IPS-NIHi7 (cell line): ENCODE results near the gene SYNGR4.
"Not testable (repeated sequence)": the region's sequence is repeated elsewhere in the genome, so short reads cannot be mapped to it uniquely, and the experiment has no call there.

Experiments
- DNase-seq: peaks from one replicate; pipeline ENCODE4 v3.0.0; 2012; ENCODE audit warnings: mixed read lengths; ENCODE audit errors: extremely low spot score

The SYNGR4 gene, protein sequence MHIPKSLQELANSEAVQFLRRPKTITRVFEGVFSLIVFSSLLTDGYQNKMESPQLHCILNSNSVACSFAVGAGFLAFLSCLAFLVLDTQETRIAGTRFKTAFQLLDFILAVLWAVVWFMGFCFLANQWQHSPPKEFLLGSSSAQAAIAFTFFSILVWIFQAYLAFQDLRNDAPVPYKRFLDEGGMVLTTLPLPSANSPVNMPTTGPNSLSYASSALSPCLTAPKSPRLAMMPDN

DNA sequence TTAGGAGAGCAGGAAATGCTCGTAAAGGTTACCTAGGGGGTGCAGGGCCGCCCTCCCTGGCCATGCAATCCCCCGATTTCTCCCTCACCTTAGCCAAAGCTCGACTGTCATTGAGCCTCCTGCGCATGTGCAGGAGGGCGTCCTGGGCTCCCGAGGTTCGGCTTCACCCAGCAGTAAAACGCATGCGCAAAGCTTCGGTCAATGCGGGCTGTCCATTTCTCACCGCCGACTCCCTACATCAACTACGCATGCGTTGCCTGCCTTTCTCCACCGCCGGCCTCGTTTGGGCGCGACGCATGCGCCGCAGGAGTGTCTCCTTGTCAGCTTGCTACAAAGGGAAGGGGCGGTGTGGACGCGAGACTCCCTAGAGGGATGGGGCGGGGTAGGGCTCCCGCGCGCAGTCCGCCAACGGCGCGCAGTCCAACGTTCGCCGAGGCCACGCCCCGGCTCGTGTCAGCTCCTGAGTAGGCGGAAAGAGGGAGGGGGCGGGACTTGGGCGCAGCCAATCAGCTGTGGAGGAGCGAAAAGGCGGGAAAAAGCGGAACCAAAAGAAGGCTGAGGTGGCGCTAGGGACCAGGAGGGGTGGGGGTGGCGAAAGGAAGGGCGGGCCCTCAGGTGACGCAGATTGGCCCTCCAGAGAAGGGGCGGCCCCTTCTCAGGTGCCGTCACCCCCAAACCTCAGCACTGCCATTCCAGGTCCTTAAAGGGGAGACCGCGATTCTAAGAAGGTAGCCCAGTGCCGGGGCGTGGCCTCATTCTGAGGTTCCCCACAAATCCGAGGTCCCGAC lies at the start of gene SYNGR4, which contains the start of gene TMEM143:
TSS of gene SYNGR4 (plus strand) at position 558 of the 788 bp plus-strand sequence. CDS start 1,476 bp downstream, outside the sequence.
TSS of gene TMEM143 (minus strand) at position 131 of the 788 bp plus-strand sequence. CDS start at position 111, 20 bp downstream.
- peak; percentile 96 for DNase-seq

DNA sequence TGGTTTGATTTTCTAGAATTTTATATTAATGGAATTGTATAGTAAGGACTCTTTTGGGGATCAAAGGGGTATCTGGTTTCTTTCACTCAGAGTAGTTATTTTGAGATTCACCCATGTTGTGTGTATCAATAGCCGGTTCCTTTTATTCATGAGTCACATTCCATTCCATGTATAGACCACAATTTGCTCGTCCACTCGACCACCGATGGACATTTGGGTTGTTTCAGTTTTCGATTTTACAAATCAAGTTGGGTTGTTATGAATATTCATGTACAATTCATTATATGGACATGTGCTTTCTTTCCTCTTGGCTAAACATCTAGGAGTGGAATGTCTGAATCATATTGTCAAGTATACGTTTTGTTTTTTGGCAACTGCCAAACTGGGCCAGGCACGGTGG lies 48.5 kb upstream of the SYNGR4 start:
- no peak for DNase-seq

DNA sequence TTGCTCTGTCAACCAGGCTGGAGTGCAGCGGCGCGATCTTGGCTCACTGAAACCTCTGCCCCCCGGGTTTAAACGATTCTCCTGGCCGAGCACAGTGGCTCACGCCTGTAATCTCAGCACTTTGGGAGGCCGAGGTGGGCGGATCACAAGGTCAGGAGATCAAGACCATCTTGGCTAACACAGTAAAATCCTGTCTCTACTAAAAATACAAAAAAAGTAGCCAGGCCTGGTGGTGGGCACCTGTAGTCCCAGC lies 46.5 kb upstream of the SYNGR4 start:
- not testable (repeated sequence) for DNase-seq

DNA sequence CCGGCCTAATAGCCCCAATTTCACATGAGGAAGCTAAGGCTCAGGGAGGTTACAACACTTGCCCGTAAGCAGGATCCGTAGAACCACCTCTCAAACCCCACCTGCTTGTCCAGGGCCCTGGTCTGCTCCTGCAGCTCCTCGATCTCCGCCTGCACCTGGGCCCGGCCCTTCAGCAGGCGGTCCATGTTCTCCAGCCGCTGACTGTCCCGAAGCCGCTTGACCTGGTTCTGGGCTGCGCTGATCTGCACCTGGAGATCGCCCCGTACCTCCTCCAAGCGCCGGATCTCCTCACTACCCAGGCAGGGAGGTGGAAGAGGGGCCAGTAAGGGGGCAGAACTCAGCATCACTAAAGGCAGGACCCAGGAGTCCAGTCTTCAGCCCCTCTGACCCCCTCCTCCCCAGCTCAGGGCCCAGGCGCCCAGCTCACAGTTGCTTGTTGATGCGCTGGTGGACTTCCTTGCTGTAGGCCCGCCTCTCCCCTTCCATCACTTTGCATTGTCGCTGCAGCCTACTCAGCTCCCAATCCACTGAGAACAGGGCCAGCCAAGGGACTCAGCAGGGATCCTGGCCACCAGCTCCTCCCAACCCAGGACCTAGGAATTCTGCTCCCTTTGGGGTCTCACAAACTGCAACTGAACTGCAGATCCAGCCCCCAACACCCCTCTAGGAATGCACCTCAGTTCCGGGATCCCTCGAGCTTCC lies 45.7 kb upstream of the SYNGR4 start:
- no peak for DNase-seq

DNA sequence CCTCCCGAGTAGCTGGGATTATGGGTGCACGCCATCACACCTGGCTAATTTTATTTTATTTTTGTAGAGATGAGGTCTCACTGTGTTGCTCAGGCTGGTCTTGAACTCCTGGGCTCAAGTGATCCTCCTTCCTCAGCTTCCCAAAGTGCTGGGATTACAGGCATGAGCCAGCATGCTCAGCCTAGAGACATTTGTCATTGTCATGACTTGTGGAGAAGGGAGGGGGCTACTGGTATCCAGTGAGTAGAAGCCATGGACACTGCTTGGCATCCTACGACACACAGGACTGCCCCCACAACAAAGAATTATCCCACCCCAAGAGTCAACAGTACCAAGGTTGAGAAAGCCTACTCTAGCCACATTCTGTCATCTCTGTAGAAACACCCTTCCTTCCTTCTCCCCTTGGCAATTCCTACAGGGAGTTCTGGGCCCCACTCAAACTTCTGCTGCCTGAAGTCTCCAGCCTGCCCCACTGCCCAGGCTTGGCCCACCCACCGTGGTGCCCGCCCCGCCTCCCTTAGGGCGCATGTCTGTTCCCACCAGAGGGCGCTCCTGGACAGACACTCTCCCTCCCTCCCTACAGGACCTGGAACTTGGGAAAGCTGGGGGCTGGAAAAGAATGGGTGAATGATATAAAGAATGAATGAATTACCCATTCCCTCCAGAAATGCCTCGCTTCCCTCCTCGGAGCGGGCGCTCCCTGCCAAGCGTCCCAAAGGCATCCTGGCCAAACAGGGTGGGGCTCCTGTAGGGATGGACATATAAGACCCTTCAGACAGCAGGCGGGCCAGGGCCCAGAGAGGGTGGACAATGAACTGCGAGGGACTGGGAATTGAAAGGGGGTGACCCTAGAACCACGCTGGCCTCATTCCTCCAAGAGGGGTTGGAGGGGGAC lies 44.3 kb upstream of the SYNGR4 start:
- peak; percentile 75 for DNase-seq

DNA sequence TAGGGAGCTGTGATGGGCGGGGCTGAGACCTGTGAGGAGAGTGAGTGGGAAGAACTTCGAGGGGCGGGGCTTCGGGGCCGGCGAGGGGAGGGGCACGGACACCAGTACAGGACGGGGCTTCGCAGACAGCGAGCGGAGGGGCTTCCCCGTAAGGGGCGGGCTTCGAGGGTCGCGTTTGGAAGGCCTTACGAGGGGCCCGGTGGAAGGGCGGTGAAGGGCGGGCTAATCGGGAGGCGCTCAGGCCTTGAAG lies 42.9 kb upstream of the SYNGR4 start:
- DNase-seq, result peak; percentile 98

DNA sequence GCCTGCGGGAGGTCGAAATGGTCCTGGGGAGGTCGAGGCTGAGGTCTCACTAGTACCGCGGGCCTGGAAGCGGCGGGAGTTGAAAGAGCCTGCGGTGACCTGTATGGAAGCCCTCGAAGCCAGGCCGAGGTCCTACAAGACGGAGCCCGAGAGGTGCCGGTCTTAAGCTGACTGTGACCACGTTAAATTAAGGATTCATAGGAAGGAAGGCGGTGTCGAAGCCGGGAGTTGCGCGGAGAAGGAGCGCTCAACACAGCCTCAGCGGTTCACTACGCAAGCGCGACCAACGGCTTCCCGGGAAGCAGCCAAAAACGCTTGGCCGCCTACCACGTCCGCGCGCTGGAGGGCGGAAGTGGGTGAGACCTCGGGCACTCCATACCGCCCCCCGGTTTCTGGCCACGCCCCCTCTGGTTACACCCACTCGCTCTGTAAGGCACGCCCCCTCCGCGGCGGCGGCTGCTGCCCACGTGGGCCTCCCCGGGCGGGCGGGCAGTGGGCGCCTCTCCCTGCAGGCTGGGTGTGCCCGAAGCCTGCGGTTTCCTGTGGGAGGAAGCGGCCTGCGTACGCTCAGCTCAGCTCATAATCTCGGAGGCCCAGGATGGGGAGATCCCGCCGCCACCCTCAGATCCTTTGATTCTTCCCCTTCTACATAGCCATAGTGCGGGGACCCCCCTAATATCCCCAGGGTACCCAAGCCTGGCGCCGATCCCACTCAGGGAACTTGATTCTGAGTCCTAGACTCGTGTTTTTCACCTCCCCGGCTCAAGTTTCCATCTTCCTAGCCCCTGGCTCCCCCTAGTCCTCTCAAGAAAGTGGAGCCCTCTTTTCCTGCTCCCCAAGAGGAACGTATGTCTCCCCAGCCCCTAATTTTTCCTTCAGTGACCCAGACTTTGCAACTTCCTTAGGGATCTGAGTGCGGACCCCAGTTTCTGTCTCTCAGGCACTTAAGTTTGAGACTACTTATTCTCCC lies 42.3 kb upstream of the SYNGR4 start:
- peak; percentile 93 for DNase-seq

DNA sequence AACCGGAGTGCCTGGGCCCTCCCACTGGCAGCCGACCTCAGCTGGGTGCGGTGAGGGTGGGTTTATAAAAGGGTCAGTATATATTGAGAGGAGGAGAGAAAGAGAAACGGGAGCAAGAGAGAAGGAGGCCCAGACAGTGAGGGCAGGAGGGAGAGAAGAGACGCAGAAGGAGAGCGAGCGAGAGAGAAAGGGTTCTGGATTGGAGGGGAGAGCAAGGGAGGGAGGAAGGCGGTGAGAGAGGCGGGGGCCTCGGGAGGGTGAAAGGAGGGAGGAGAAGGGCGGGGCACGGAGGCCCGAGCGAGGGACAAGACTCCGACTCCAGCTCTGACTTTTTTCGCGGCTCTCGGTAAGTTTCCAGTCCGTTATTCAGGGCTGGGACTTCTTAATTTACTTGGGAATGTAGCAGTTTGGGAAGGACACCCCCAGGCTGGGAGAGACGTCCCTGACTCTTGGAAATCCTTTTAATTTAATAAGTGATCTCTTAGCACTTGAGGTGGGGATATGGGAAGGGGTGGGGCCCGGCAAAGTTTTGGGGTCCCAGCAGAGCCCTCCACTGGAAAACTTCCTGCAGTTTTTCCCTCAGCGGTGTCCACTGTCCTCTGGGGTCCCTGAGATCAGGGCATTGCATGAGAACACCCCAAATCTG lies 38.8 kb upstream of the SYNGR4 start, which contains the start of gene EMP3:
TSS of gene EMP3 (plus strand) at position 288 of the 646 bp plus-strand sequence. CDS start 1,293 bp downstream, outside the sequence.
- peak; percentile 75 for DNase-seq

DNA sequence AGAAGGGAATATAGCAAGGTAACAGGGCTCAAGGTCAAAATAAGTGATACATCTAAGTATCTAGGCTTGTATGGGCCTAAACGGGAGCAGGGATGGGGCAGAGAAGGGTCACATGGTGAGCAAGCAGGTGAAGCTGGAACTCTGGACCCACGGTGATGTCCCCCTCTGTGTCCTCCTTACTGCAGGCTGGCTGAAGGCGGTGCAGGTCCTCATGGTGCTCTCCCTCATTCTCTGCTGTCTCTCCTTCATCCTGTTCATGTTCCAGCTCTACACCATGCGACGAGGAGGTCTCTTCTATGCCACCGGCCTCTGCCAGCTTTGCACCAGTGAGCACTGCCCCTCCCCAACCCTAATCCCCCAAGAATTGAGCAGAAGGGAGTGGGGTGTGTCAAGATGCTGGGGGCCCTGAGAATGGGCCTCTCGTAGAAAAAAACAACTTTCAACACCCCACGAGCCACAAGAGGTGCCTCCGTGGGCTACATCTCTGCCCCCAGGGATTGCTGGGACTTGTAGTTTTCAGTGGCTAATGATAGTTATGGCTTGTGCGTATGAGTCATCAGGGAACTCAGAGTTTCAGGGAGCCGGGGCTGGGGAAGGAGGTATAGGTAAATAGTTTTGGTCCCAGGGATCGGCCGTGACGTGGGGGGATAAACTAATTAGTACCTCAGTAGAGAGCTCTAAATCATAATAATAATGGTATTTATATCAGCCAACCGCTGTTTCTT lies 34.8 kb upstream of the SYNGR4 start:
- DNase-seq, result peak; percentile 37

DNA sequence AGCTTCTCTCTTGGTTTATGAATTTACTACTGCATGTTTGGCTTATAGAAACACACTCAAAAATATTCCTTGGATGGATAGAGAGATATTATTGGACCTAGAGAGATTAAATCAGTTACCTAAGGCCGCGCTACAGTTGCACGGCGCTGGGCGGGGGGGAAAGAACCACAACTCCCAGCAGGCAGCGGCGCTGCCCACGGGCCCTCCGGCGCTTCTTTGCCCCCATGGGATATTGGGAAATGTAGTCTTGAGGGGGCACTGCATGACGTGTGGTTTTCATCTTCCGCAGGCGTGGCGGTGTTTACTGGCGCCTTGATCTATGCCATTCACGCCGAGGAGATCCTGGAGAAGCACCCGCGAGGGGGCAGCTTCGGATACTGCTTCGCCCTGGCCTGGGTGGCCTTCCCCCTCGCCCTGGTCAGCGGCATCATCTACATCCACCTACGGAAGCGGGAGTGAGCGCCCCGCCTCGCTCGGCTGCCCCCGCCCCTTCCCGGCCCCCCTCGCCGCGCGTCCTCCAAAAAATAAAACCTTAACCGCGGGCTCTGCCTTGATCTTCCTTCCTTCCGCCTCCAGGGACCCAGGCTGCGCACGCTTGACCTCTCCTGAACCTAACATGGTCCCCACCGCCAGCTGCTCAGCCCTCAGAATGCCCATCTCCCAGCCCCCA lies 34.0 kb upstream of the SYNGR4 start:
- peak; percentile 78 for DNase-seq

DNA sequence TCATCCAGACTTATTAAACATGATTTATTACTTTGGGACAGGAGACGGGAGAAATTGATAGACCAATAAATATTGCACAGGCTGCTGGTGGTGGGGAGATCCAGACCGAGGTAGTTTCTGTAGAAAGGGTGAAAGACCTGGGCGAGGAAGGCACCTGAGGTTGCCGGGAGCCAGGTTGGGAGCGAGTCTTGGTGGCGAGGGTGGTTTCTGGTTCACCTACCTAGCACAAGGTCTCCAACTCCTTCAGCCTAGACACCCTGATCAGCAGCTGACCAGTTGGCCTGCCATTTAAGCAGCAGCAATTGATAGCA lies 31.9 kb upstream of the SYNGR4 start:
- DNase-seq, result no peak

DNA sequence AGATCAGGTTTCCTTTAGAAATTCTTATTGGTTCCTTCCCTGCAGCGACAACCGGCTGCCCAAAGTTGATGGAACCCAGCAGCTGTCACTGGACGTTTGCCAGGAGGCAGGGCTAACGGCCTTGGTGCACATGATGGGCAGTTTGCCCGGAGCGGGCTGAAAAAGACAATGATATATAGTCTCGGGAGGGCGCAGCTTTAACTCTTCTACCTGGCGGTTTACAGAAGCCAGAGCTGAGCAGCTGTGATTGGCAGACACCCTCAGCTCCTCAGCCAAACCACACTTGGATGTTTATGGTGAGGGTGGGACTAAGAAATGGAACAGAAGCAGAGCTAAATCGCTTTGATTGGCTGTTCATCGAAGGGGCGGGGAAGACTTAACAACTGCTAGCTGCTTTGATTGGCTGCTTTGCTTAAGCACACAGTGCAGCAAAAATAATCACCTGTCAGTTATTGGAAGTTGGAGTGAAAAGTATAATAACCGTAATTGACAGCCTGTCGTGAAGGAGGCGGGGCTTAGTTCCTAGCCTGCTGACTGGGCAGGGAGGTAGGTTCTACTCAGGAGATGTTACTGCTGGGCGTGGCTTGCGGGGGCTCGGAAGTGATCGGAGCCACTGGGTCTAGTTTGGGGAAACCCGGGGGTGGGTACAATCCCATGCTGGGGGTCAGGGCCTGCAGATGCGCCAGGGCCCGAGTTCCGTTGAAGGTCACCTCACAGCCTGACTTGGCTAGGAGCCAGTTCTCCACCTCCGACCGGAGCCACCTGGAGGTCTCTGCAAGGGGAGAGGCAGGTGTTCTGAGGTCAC lies 31.3 kb upstream of the SYNGR4 start:
- peak; percentile 82 for DNase-seq

DNA sequence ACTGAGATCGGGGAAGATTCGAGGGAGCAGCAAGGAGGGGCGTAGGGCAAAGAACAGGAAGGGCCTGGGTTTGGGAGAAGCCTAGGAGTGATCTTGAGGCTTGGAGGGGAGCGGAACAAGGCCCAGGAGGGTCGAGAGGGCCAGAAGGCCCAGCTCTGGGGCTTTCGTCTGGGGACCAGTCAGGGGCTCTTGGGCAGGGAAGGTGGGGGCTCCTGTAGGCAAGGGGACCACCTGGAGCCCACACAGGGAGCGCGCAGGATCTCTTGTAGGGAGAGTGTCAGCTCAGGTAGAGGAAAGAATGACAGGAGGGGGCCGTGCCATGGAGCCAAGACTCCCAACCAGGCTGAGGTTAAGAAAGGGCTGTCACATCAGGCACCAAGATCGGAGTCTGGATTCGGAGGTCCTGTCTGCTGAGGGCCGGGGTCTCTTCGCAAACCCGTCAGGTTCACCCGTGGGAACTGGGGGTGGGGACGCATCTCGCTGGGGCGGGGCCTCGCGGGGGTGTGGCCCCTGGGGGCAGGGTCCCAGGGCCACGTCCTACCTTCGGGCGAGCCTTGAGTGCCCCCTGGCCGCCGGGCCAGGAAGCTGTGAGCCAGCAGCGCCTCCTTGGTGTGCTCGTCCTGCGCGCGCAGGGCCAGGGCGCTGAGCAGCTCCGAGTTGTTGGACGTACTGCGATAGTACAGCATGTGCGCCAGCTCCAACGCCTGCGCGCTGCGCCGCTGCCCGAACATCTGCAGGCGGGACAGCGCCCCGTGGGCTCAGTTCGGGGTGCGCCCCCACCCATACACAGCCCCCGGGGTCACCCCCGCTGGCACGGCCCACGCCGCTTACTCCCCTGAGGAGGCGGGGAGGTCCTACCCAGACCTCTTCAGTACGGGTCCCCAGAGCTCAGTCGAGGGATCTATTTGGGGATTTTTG lies 30.4 kb upstream of the SYNGR4 start:
- peak; percentile 95 for DNase-seq

DNA sequence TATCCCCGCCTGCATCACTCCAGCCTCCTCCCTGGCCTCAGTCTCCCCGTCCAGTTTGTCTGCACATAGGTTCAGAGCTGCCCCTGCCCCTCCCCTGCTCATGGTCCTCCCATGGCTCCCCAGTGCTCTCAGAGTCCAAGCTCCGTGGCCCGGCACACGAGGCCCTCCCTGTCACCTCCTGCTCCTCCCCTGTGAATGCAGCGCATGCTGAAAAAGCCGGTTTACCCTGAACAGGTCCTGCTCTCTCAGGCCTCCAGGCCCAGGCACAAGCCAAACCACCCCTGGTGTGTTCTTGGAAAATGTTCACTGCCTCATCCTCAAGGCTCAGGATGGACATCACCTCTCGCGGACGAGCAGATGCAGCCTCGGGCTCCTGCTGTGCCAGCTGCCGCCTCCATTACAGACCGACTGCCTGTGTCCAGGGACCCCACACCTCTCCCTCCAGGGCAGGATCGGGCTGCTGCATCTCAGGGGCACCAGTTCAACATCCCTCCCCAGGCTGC lies 25.9 kb upstream of the SYNGR4 start:
- DNase-seq, result no peak

DNA sequence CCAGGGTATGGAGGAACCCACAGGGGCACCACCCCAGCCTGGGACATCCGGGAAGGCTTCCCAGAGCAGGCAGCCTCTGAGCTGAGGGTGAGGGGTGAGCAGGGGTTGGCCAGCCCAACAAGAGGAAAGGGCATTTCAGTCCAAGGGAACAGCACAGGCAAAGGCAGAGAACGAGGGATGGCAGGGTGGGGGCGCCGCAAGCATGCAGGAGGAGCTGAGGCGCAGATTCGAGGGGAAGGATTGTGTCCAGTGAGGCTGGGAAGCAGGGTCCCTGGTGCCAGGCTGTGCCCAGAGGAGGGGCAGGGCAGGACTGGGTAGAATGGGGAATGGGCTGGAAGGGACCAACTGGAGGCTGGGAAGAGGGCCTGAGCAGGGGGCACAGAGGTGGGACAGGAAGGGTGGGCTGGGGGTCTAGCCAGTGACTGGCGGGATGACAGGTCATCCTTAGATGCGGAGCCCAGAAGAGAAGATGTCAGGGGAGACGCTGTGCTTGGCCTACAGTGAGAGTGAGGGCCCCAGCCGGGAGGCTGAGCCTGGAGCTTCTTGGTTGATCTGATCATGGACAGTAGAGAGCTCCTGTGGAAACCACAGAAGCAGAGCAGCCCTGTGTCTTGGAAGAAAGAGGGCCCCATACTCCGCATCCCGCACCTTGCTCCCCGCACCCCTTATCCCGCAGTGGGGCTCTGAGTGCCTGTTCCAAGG lies 25.2 kb upstream of the SYNGR4 start:
- DNase-seq, result no peak

DNA sequence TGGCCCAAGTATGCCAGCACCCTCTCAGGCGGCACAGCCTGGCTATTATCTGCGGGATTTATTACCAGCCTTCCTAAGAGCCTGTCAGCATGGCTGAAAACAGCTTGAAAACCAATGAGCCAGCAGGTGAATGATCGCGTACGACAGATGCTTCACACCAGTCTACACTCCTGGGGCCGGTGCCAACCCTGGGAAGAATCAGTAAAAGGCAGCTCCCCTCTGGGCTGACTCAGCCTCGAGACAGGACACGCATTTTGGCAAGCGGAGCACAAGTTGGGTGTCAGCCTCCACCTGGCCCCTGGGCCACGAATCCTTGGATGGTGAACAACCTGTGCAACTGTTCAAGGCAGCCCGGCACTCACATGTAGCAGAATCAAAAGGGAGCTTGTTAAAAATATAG lies 23.2 kb upstream of the SYNGR4 start:
- DNase-seq, result no peak
